HCT116 (cell line): ENCODE measurements around the gene THSD4.

Source experiments
- EZH2 ChIP-seq: fragments of 200-600 bp; sonication (generic); IDR thresholded peaks from 2 replicates; pipeline ENCODE4 v1.6.1; 2017; ENCODE audit warnings: antibody characterized with exemption, mixed run types
- EZH2phosphoT487 ChIP-seq: fragments of 200-600 bp; IDR thresholded peaks from 2 replicates; pipeline ENCODE4 v1.6.1; 2018; ENCODE audit warnings: antibody characterized with exemption, borderline replicate concordance
- FOSL1 ChIP-seq: IDR thresholded peaks from 2 replicates; pipeline ENCODE4 v1.6.1; 2012; ENCODE audit warnings: low read depth
- POLR2A ChIP-seq: IDR thresholded peaks from 2 replicates; pipeline ENCODE4 v1.7.0; 2011; ENCODE audit warnings: borderline replicate concordance; ENCODE audit not compliant: insufficient read depth, insufficient read length; ENCODE audit errors: extremely low read depth
- SP1 ChIP-seq: IDR thresholded peaks from 2 replicates; pipeline ENCODE4 v1.6.1; 2012; ENCODE audit warnings: low read depth
- TF ChIP-seq, protein P1 (sequence below), 3 experiments: fragments of 200-600 bp in 1 of 3; sonication (generic) in 1 of 3; IDR thresholded peaks in 2 of 3; conservative IDR thresholded peaks in 1 of 3; 2 replicates each; pipeline ENCODE4 v1.5.1; 2012 to 2017; ENCODE audit warnings: low read depth in 2 of 3, low read length in 2 of 3, antibody characterized with exemption in 1 of 3, borderline replicate concordance in 1 of 3, control low read depth in 1 of 3, mild to moderate bottlenecking in 1 of 3, mixed read lengths in 1 of 3, mixed run types in 1 of 3, moderate library complexity in 1 of 3; ENCODE audit not compliant: insufficient read depth in 1 of 3
- TF ChIP-seq, protein P2 (sequence below): IDR thresholded peaks from 2 replicates; pipeline ENCODE4 v1.6.1; 2012
- TF ChIP-seq, protein P3 (sequence below): IDR thresholded peaks from 2 replicates; pipeline ENCODE4 v1.6.1; 2012; ENCODE audit warnings: low read depth

DNA sequence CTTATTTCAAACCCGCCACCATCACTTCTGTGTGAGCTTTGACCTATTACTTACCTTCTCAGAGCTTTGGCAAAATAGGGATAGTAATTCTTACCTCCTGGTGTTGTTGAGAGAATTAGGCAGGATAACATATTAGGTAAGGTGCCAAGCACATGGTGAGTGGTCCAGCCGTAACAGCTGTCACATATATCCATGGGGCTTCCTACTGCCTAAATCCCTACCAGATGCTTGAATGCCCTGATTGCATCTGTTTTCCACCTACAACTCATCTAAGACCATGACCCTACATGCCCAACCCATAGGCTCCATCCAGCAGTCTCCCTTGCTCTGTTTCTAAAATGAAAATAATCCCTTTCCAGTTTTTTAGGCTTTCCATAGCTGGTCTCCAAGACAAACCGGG is 532.8 kb downstream of the THSD4 start:
- TF ChIP-seq FOSL1 (no peak), EZH2 (no peak), EZH2phosphoT487 (no peak), POLR2A (no peak), SP1 (no peak)
- TF ChIP-seq, protein P1, sequence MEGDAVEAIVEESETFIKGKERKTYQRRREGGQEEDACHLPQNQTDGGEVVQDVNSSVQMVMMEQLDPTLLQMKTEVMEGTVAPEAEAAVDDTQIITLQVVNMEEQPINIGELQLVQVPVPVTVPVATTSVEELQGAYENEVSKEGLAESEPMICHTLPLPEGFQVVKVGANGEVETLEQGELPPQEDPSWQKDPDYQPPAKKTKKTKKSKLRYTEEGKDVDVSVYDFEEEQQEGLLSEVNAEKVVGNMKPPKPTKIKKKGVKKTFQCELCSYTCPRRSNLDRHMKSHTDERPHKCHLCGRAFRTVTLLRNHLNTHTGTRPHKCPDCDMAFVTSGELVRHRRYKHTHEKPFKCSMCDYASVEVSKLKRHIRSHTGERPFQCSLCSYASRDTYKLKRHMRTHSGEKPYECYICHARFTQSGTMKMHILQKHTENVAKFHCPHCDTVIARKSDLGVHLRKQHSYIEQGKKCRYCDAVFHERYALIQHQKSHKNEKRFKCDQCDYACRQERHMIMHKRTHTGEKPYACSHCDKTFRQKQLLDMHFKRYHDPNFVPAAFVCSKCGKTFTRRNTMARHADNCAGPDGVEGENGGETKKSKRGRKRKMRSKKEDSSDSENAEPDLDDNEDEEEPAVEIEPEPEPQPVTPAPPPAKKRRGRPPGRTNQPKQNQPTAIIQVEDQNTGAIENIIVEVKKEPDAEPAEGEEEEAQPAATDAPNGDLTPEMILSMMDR (IDR thresholded peaks at IDR 0.05 in 2 of 3, conservative IDR thresholded peaks at IDR 0.05 in 1 of 3; ENCODE audit: borderline replicate concordance in 1 of 3, insufficient read depth in 1 of 3, low read depth in 2 of 3, low read length in 2 of 3): no peak
- TF ChIP-seq, protein P2, sequence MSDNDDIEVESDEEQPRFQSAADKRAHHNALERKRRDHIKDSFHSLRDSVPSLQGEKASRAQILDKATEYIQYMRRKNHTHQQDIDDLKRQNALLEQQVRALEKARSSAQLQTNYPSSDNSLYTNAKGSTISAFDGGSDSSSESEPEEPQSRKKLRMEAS: no peak
- TF ChIP-seq, protein P3, sequence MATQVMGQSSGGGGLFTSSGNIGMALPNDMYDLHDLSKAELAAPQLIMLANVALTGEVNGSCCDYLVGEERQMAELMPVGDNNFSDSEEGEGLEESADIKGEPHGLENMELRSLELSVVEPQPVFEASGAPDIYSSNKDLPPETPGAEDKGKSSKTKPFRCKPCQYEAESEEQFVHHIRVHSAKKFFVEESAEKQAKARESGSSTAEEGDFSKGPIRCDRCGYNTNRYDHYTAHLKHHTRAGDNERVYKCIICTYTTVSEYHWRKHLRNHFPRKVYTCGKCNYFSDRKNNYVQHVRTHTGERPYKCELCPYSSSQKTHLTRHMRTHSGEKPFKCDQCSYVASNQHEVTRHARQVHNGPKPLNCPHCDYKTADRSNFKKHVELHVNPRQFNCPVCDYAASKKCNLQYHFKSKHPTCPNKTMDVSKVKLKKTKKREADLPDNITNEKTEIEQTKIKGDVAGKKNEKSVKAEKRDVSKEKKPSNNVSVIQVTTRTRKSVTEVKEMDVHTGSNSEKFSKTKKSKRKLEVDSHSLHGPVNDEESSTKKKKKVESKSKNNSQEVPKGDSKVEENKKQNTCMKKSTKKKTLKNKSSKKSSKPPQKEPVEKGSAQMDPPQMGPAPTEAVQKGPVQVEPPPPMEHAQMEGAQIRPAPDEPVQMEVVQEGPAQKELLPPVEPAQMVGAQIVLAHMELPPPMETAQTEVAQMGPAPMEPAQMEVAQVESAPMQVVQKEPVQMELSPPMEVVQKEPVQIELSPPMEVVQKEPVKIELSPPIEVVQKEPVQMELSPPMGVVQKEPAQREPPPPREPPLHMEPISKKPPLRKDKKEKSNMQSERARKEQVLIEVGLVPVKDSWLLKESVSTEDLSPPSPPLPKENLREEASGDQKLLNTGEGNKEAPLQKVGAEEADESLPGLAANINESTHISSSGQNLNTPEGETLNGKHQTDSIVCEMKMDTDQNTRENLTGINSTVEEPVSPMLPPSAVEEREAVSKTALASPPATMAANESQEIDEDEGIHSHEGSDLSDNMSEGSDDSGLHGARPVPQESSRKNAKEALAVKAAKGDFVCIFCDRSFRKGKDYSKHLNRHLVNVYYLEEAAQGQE: no peak
